SK-N-SH (cell line): ENCODE data around the gene SMARCA1.

ENCODE experiments used
- CTCF ChIP-seq: fragments of 200-600 bp; sonication (generic); IDR thresholded peaks from 2 replicates; pipeline ENCODE4 v1.6.1; 2017; ENCODE audit warnings: antibody characterized with exemption, mild to moderate bottlenecking, moderate library complexity
- ELF1 ChIP-seq: IDR thresholded peaks from 2 replicates; pipeline ENCODE4 v1.4.0; 2012
- GATA2 ChIP-seq: sonication (generic); formaldehyde crosslinking; IDR thresholded peaks from 2 replicates; pipeline ENCODE4 v1.5.0; 2020; ENCODE audit warnings: mild to moderate bottlenecking, missing genetic modification reagents
- JUND ChIP-seq: IDR thresholded peaks from 2 replicates; pipeline ENCODE4 v1.4.0; 2012
- MXI1 ChIP-seq: IDR thresholded peaks from 2 replicates; pipeline ENCODE4 v1.6.1; 2012; ENCODE audit warnings: mild to moderate bottlenecking, low read depth, low read length, improper control_type of control experiment
- POLR2AphosphoS5 ChIP-seq: IDR thresholded peaks from 2 replicates; pipeline ENCODE4 v1.6.1; 2012; ENCODE audit warnings: low read depth, low read length
- SIN3A ChIP-seq: IDR thresholded peaks from 2 replicates; pipeline ENCODE4 v1.6.1; 2012; ENCODE audit warnings: low read depth, mild to moderate bottlenecking, low read length, moderate library complexity, borderline replicate concordance
- TF ChIP-seq, protein P1 (sequence below): IDR thresholded peaks from 2 replicates; pipeline ENCODE4; 2012
- TF ChIP-seq, protein P2 (sequence below): IDR thresholded peaks from 2 replicates; pipeline ENCODE4 v1.6.1; 2012; ENCODE audit warnings: mild to moderate bottlenecking, low read depth, low read length, moderate library complexity

GRCh38 chrX:129496625-129497024 is 26.7 kb downstream of the SMARCA1 start:
- TF ChIP-seq, protein P1, sequence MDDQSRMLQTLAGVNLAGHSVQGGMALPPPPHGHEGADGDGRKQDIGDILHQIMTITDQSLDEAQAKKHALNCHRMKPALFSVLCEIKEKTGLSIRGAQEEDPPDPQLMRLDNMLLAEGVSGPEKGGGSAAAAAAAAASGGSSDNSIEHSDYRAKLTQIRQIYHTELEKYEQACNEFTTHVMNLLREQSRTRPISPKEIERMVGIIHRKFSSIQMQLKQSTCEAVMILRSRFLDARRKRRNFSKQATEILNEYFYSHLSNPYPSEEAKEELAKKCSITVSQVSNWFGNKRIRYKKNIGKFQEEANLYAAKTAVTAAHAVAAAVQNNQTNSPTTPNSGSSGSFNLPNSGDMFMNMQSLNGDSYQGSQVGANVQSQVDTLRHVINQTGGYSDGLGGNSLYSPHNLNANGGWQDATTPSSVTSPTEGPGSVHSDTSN, result peak; percentile 60
- TF ChIP-seq CTCF (no peak), ELF1 (no peak), SIN3A (no peak), POLR2AphosphoS5 (no peak), JUND (peak; percentile 34; the same call in 1 of the 2 replicates), MXI1 (no peak), GATA2 (CRISPR knock-in tag) (no peak)
- TF ChIP-seq, protein P2, sequence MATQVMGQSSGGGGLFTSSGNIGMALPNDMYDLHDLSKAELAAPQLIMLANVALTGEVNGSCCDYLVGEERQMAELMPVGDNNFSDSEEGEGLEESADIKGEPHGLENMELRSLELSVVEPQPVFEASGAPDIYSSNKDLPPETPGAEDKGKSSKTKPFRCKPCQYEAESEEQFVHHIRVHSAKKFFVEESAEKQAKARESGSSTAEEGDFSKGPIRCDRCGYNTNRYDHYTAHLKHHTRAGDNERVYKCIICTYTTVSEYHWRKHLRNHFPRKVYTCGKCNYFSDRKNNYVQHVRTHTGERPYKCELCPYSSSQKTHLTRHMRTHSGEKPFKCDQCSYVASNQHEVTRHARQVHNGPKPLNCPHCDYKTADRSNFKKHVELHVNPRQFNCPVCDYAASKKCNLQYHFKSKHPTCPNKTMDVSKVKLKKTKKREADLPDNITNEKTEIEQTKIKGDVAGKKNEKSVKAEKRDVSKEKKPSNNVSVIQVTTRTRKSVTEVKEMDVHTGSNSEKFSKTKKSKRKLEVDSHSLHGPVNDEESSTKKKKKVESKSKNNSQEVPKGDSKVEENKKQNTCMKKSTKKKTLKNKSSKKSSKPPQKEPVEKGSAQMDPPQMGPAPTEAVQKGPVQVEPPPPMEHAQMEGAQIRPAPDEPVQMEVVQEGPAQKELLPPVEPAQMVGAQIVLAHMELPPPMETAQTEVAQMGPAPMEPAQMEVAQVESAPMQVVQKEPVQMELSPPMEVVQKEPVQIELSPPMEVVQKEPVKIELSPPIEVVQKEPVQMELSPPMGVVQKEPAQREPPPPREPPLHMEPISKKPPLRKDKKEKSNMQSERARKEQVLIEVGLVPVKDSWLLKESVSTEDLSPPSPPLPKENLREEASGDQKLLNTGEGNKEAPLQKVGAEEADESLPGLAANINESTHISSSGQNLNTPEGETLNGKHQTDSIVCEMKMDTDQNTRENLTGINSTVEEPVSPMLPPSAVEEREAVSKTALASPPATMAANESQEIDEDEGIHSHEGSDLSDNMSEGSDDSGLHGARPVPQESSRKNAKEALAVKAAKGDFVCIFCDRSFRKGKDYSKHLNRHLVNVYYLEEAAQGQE, result no peak
